ENCODE results near the gene PTHLH.

Gene PTHLH

DNA sequence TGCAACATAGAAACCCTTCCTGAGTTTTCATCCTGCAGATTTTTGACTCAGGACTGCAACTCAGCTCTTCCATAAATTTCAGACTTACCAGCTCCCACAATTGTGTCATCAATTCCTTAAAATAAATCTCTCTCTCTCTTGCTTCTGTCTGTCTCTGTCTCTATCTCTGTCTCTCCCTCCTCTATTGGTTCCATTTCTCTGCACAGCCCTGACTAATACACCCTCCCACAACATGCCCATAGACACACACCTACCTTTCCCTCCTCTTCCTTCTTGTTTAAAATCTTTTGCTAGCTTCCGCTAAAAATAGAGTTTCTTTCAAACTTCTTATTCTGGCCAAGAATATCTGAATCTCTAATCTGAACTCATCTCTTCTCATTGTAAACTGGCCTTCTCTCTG lies 22.9 kb upstream of the PTHLH start:
- no peak for DNase-seq (ENCODE audit: low read depth)
- no peak overlapping the region for H3K4me3 ChIP-seq (ENCODE audit: low read depth, low read length)
- in situ Hi-C loops (cut with HindIII; ENCODE audit: low sequenced_read_pairs), result no loop called here
- TF ChIP-seq, protein P1, sequence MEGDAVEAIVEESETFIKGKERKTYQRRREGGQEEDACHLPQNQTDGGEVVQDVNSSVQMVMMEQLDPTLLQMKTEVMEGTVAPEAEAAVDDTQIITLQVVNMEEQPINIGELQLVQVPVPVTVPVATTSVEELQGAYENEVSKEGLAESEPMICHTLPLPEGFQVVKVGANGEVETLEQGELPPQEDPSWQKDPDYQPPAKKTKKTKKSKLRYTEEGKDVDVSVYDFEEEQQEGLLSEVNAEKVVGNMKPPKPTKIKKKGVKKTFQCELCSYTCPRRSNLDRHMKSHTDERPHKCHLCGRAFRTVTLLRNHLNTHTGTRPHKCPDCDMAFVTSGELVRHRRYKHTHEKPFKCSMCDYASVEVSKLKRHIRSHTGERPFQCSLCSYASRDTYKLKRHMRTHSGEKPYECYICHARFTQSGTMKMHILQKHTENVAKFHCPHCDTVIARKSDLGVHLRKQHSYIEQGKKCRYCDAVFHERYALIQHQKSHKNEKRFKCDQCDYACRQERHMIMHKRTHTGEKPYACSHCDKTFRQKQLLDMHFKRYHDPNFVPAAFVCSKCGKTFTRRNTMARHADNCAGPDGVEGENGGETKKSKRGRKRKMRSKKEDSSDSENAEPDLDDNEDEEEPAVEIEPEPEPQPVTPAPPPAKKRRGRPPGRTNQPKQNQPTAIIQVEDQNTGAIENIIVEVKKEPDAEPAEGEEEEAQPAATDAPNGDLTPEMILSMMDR (IDR thresholded peaks at IDR 0.05; ENCODE audit: low read depth, low read length, missing control alignments), result no peak

DNA sequence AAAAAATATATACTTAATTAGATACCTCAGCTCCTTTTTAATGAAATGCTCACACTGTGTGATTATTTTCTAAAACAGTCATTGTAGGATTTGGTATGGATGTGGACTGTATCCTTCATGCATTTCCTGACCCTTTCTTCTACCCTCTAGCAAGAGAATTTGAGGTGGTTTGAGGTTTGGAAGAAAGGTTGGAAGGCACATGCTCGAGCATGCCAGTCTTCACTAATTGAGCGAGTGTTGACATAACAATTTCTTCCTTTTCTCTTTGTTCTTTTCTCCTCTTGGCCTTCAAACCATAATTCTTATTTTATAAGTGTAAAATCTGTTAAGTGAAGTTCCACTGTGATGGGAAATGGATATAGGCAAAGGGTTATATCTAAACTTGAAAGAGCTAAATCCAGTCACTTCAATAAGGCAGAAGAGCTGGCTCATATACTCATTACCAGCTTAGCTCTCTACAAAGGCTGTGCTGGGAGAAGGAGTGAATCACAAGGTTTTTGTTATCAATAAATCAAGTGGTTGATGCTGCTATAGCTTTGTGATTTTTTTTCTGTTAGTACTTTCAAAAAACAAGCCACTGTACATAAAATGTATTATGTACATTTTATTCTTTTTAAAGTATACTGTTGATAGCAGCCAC lies 16.2 kb upstream of the PTHLH start:
- TF ChIP-seq, protein P1 (IDR thresholded peaks at IDR 0.05; ENCODE audit: low read depth, low read length, missing control alignments), result no peak
- no peak overlapping the region for H3K4me3 ChIP-seq (ENCODE audit: low read depth, low read length)
- DNase-seq (ENCODE audit: low read depth), result no peak
- in situ Hi-C loops (cut with HindIII; ENCODE audit: low sequenced_read_pairs), result no loop called here

DNA sequence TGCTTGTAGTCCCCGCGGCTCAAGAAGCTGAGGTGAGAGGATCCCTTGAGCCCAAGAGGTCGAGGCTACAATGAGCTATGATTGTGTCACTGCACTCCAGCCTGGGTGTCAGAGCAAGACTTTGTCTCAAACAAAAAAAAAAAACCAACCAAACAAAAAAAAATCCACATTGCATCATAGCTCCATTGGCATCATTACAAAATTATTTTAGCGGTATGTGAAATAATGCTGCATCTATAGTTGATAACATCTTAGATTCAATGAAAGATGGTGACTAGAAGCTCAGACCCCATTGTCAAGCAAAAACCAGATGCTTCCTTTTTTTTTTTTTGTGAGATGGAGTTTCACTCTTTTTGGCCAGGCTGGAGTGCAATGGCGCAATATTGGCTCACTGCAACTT lies 14.8 kb upstream of the PTHLH start:
- in situ Hi-C loops (cut with HindIII; ENCODE audit: low sequenced_read_pairs), result no loop called here
- no peak for DNase-seq (ENCODE audit: low read depth)
- TF ChIP-seq, protein P1 (IDR thresholded peaks at IDR 0.05; ENCODE audit: low read depth, low read length, missing control alignments), result no peak
- H3K4me3 ChIP-seq (ENCODE audit: low read depth, low read length), result no peak overlapping the region

DNA sequence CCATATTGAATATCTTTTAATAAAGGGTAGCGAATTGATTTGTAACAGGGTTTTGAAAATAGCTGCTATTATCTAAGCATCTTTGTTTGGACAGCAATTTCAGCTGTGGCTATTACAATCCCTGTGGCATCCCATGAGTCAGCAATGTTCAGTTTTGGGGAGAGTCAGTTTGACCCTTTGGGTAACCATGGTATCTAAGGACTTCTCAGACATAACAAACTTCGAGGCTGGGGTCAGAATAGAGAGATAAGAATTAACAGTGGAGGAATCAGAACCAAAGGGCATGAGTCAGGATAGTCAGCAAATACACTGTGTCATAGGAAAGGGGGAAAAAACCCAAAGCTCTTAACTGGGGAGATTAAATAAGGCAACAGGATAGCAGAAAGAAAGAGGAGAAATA lies 11.7 kb upstream of the PTHLH start:
- TF ChIP-seq, protein P1 (IDR thresholded peaks at IDR 0.05; ENCODE audit: low read depth, low read length, missing control alignments), result no peak
- no peak overlapping the region for H3K4me3 ChIP-seq (ENCODE audit: low read depth, low read length)
- in situ Hi-C loops (cut with HindIII; ENCODE audit: low sequenced_read_pairs), result no loop called here
- no peak for DNase-seq (ENCODE audit: low read depth)

DNA sequence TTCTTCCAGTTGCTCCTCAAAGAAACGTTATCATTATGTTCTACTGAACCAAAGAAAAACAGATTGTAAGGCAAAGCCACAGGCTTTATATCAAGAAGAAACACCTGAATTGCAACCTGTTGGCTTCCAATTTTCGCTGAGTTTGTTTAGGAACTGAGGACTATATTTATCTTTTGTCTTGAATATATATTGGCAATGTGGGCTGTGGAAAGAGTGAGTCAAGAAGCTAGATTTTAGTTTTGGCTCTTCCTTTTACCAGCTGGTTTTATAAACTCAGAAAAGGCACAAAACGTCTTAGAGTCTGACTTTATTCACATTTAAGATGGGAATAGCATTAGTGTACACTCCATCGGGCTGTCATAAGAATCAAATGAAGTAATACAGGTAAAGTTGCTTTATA lies 10.4 kb upstream of the PTHLH start:
- DNase-seq (ENCODE audit: low read depth), result no peak
- in situ Hi-C loops (cut with HindIII; ENCODE audit: low sequenced_read_pairs), result no loop called here
- TF ChIP-seq, protein P1 (IDR thresholded peaks at IDR 0.05; ENCODE audit: low read depth, low read length, missing control alignments), result no peak
- no peak overlapping the region for H3K4me3 ChIP-seq (ENCODE audit: low read depth, low read length)

DNA sequence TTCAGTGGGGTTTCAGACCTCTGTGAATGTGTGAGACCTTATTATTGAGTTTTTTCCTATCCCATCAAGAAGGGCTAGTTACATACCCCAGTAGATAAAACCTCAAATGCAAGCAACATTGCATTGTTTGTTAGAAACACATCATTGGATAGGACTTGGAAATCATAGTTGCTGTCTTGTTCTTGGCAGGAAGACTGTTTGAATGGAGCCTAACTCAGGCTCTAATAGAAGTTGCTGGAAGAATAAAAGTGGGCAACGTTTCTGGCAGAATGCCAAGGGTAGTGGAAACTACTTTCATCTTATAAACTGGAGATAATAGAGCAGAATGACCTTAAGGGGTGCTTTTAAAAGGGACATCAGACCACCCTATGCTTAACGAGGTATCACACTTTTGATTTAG lies 9.9 kb upstream of the PTHLH start:
- H3K4me3 ChIP-seq (ENCODE audit: low read depth, low read length), result no peak overlapping the region
- TF ChIP-seq, protein P1 (IDR thresholded peaks at IDR 0.05; ENCODE audit: low read depth, low read length, missing control alignments), result no peak
- no peak for DNase-seq (ENCODE audit: low read depth)
- in situ Hi-C loops (cut with HindIII; ENCODE audit: low sequenced_read_pairs), result no loop called here
